ENCODE measurements around the gene TNS1. TPM values are rescaled to one million over a fixed set of nuclear protein-coding genes. Genes with fewer than 3 reads are reported as not detected.

The TNS1 gene
- total RNA-seq, 1 donor from 2014 or later: 59.2 TPM

DNA sequence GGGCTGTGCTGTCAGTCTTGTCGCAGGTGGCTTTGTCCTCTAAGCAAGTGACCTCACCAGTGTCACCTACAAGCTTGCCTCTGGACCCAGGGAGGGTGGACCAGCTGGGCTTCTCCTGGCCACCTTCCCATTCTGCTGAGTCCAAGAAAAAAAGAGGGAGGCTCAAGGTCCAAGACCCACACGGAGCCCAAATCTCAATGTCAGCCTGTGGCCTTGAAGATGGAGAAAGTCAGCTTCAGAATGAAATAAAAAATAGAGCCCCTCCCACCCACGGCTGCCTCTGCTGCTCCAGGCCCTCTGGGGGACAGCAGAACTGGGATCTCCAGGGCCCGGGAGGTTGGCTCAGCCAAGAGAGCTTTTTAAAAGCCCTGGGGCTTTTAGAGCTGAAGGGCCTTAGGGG is 145.9 kb downstream of the TNS1 start:
- TF ChIP-seq, protein P1, sequence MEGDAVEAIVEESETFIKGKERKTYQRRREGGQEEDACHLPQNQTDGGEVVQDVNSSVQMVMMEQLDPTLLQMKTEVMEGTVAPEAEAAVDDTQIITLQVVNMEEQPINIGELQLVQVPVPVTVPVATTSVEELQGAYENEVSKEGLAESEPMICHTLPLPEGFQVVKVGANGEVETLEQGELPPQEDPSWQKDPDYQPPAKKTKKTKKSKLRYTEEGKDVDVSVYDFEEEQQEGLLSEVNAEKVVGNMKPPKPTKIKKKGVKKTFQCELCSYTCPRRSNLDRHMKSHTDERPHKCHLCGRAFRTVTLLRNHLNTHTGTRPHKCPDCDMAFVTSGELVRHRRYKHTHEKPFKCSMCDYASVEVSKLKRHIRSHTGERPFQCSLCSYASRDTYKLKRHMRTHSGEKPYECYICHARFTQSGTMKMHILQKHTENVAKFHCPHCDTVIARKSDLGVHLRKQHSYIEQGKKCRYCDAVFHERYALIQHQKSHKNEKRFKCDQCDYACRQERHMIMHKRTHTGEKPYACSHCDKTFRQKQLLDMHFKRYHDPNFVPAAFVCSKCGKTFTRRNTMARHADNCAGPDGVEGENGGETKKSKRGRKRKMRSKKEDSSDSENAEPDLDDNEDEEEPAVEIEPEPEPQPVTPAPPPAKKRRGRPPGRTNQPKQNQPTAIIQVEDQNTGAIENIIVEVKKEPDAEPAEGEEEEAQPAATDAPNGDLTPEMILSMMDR (conservative IDR thresholded peaks at IDR 0.05): no peak
- no peak overlapping the region for H3K27ac Mint-ChIP-seq
- DNase-seq (ENCODE audit: extremely low spot score, unreplicated experiment): no peak
- no peaks in the 10 kb centered on the region for H3K9me3 Mint-ChIP-seq
- no peaks in the 10 kb centered on the region for H3K27me3 Mint-ChIP-seq
- peaks cover 7% of the 10 kb centered on the region for H3K36me3 Mint-ChIP-seq
- no peak overlapping the region for H3K4me3 Mint-ChIP-seq
- peaks cover 34% of the 10 kb centered on the region for H3K4me1 Mint-ChIP-seq (ENCODE audit: unreplicated experiment)

DNA sequence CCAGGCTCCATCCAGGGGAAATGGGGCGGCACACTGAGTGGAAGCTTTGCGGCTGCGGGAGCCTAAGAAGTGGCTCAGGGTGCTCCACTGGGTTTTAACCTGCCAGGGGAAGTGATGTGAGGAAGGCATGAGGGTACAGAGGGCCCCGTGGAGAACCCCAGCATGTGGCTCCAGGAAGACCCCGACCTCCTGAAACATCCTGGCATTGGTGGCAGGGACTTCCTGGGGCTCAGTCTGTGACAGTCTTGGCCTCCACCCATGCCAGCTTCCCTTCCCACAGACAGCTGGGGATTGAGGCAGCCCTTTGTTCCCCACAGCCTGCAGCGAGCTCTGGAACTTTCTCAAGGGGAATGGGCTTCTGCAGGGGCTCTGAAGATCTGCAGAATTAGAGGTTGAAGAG is 146.6 kb downstream of the TNS1 start:
- TF ChIP-seq, protein P1 (conservative IDR thresholded peaks at IDR 0.05): no peak
- H3K36me3 Mint-ChIP-seq: peaks cover 7% of the 10 kb centered on the region
- H3K9me3 Mint-ChIP-seq: no peaks in the 10 kb centered on the region
- H3K27me3 Mint-ChIP-seq: no peaks in the 10 kb centered on the region
- H3K4me3 Mint-ChIP-seq: no peak overlapping the region
- DNase-seq (ENCODE audit: extremely low spot score, unreplicated experiment): no peak
- H3K27ac Mint-ChIP-seq: no peak overlapping the region
- peaks cover 41% of the 10 kb centered on the region for H3K4me1 Mint-ChIP-seq (ENCODE audit: unreplicated experiment)

DNA sequence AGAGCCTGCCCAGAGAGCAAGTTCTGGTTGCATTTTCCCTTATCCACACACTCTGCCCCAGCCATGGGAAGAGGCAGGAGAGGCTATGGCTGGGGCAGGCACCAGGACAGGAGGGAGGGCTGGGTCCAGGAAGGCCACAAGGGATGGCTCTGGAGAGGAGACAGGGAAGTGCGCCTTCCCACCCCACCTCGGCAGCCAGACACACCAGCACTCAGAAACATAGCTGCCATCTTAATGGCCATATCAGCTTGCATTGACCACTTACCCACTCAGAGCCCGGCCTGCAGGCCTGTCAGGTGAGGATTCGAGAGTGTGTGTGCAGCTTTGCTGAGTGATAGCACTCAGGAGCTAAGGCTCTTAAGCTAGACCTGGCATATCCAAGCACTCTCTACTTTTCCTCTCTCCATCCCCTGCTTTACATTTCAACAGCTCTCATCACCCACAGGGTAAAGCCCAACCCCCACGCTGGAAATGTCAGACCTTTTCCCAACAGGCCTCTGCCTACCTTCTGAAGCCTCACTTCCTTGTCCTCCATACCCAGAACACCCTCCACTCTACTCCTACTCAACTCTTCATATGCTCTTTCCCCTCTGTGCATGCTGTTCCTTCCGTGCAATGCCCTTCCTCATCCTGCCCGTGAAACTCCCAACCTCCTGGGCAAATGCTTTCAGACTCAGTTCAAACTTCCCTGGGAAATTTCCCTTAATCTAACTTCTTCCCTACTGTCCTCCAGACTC is 147.9 kb downstream of the TNS1 start:
- Mint-ChIP-seq H3K9me3 (no peaks in the 10 kb centered on the region), H3K4me1 (ENCODE audit: unreplicated experiment) (peaks cover 51% of the 10 kb centered on the region), H3K36me3 (peaks cover 15% of the 10 kb centered on the region), H3K4me3 (no peak overlapping the region), H3K27me3 (no peaks in the 10 kb centered on the region), H3K27ac (peak overlapping the region; percentile 39)
- DNase-seq (ENCODE audit: extremely low spot score, unreplicated experiment): no peak
- TF ChIP-seq, protein P1 (conservative IDR thresholded peaks at IDR 0.05): no peak

DNA sequence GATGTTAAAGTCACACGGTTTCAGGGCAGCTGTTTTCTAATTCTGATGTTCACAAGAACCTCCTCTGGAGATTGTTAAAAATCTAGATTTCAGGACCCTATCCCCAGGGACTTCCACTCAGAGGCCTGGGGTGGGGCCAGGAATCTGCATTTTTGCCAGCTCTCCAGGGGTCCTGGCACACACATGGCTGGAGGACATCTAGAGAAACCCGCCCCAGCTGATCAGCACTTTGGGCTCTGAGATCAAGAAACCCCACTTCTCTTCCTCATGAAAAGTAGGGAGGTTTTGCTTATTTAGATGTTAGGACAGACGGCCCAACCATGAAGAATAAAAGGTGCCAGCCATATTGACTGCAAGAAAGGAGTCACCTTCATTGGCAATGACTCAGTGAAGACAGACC is 148.8 kb downstream of the TNS1 start:
- Mint-ChIP-seq H3K4me3 (no peak overlapping the region), H3K9me3 (no peaks in the 10 kb centered on the region), H3K27me3 (no peaks in the 10 kb centered on the region), H3K36me3 (peaks cover 15% of the 10 kb centered on the region), H3K27ac (peak overlapping the region; percentile 11), H3K4me1 (ENCODE audit: unreplicated experiment) (peaks cover 43% of the 10 kb centered on the region)
- TF ChIP-seq, protein P1 (conservative IDR thresholded peaks at IDR 0.05): no peak
- DNase-seq (ENCODE audit: extremely low spot score, unreplicated experiment): no peak

DNA sequence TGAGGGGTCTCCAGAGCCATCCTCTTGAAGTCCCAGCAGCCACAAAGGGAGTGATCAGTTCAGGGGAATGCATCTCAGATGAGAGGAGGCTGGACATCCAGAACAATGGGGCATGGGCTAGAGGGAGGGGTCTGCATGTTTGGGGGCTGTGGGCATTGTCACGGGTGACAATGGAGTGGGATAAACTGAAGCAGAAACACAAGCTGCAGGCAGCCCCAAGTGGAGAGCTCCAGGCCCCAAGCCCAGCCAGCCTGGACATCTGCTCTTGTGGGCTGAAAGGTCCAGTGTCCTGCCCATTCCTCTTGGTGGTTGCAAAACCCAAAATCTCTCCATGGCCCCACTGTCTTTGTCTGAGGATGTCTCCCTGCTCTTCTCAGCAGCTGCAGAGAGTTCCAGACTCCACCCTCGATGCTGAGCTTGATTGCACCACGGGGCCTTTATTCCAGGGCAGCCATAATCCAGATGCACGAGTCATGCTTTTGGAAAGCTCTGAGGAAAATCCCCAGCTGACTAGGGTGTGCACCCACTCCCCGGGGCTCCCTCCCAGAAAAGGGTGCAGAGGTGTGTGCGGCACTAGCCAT is 149.4 kb downstream of the TNS1 start:
- Mint-ChIP-seq H3K4me1 (ENCODE audit: unreplicated experiment) (peaks cover 38% of the 10 kb centered on the region), H3K4me3 (no peak overlapping the region), H3K27ac (peak overlapping the region; percentile 11), H3K27me3 (no peaks in the 10 kb centered on the region), H3K36me3 (peaks cover 15% of the 10 kb centered on the region), H3K9me3 (no peaks in the 10 kb centered on the region)
- DNase-seq (ENCODE audit: extremely low spot score, unreplicated experiment): no peak
- TF ChIP-seq, protein P1 (conservative IDR thresholded peaks at IDR 0.05): no peak

All from type B pancreatic cell (in vitro differentiated cells).